Peyer's patch (tissue), 4 donors: Measurements from ENCODE around the gene WDR91.

Experiments
- POLR2A ChIP-seq, 2 donors: fragments of 450-650 bp; IDR thresholded peaks; one replicate each; pipeline ENCODE4 v1.5.1; 2017; ENCODE audit warnings: antibody characterized with exemption in 2 of 2, mild to moderate bottlenecking in 2 of 2, moderate library complexity in 2 of 2
- TF ChIP-seq, protein P1 (sequence below), 6 experiments: fragments of 450-650 bp in 4 of 6; fragments of 200-600 bp in 2 of 6; sonication (generic) in 1 of 6; IDR thresholded peaks; one replicate each; pipeline ENCODE4 v1.5.1; 2017 to 2019; ENCODE audit warnings: antibody characterized with exemption in 6 of 6, mild to moderate bottlenecking in 3 of 6, moderate library complexity in 1 of 6

DNA sequence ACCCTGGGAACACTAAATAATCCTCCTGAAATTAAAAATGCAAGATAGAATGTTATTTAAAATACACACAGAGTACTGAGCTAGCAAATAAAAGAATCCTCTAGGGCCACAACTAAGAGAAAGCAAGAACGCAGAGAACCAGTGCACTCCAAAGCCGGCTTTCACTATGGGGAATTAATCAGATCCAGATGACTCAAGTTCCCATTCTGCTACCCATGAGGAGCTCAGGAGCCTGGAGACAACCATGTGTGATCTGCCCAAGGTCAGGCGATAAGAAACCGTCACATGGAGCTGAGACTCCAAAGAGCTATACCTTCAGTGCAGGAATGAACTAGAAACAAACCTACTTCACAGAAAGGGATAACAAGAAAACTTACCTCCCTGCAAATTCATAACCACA lies 21.4 kb downstream of the WDR91 start:
- no peak for TF ChIP-seq POLR2A (IDR thresholded peaks at IDR 0.05)
- TF ChIP-seq, protein P1, sequence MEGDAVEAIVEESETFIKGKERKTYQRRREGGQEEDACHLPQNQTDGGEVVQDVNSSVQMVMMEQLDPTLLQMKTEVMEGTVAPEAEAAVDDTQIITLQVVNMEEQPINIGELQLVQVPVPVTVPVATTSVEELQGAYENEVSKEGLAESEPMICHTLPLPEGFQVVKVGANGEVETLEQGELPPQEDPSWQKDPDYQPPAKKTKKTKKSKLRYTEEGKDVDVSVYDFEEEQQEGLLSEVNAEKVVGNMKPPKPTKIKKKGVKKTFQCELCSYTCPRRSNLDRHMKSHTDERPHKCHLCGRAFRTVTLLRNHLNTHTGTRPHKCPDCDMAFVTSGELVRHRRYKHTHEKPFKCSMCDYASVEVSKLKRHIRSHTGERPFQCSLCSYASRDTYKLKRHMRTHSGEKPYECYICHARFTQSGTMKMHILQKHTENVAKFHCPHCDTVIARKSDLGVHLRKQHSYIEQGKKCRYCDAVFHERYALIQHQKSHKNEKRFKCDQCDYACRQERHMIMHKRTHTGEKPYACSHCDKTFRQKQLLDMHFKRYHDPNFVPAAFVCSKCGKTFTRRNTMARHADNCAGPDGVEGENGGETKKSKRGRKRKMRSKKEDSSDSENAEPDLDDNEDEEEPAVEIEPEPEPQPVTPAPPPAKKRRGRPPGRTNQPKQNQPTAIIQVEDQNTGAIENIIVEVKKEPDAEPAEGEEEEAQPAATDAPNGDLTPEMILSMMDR (IDR thresholded peaks at IDR 0.05), result no peak
